ENCODE results near the gene CACNB2.

The CACNB2 gene

DNA sequence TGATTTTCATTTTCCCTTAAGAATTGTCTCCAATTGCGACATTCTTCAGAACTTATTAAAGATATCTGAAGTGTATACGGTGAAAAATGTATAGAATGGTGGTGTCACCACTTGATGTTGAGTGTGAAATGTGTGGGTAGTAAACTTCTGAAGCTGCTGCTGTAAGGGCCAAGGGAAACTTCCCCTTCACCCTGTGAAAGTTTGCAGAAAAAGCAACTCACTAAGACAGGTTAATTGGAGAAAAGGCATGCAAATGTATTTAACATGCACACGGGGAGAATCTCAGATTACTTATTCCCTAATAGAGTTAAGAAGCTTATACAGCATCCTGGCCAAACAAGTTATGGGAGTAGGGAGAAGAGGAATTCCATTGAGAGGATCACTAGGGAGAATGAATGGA, 338.1 kb downstream of the CACNB2 start:
- Histone ChIP-seq H2AFZ (ENCODE audit: low read depth, low read length) (no peak overlapping the region), H3K4me3 (ENCODE audit: low read length) (no peak overlapping the region), H3K4me2 (ENCODE audit: low read length) (no peak overlapping the region), H3K27me3 (ENCODE audit: low read depth, low read length) (no peaks in the 10 kb centered on the region), H3K36me3 (replicated peaks; ENCODE audit: low read depth, low read length) (no peaks in the 10 kb centered on the region), H3K27ac (ENCODE audit: low read length) (no peak overlapping the region), H4K20me1 (ENCODE audit: insufficient read depth, low read length) (no peaks in the 10 kb centered on the region), H3K4me1 (ENCODE audit: low read length) (peaks cover under 1% of the 10 kb centered on the region; the same call in 1 of the 2 replicates), H3K9ac (ENCODE audit: low read length) (no peak overlapping the region), H3K79me2 (ENCODE audit: low read length) (no peaks in the 10 kb centered on the region), H3K9me3 (ENCODE audit: insufficient read depth, low read length) (no peaks in the 10 kb centered on the region)
- TF ChIP-seq EZH2phosphoT487 (IDR thresholded peaks at IDR 0.05; ENCODE audit: low read depth) (no peak), CTCF (IDR thresholded peaks at IDR 0.05; ENCODE audit: low read depth, low read length) (no peak)

GRCh38 chr10:18479502-18479901, 339.3 kb downstream of the CACNB2 start:
- Histone ChIP-seq H2AFZ (ENCODE audit: low read depth, low read length) (no peak overlapping the region), H4K20me1 (ENCODE audit: insufficient read depth, low read length) (no peaks in the 10 kb centered on the region), H3K36me3 (replicated peaks; ENCODE audit: low read depth, low read length) (no peaks in the 10 kb centered on the region), H3K79me2 (ENCODE audit: low read length) (no peaks in the 10 kb centered on the region), H3K4me3 (ENCODE audit: low read length) (no peak overlapping the region), H3K4me2 (ENCODE audit: low read length) (no peak overlapping the region), H3K9ac (ENCODE audit: low read length) (no peak overlapping the region), H3K27ac (ENCODE audit: low read length) (no peak overlapping the region), H3K4me1 (ENCODE audit: low read length) (no peaks in the 10 kb centered on the region), H3K27me3 (ENCODE audit: low read depth, low read length) (no peaks in the 10 kb centered on the region), H3K9me3 (ENCODE audit: insufficient read depth, low read length) (no peaks in the 10 kb centered on the region)
- TF ChIP-seq EZH2phosphoT487 (IDR thresholded peaks at IDR 0.05; ENCODE audit: low read depth) (no peak), CTCF (IDR thresholded peaks at IDR 0.05; ENCODE audit: low read depth, low read length) (no peak)

DNA sequence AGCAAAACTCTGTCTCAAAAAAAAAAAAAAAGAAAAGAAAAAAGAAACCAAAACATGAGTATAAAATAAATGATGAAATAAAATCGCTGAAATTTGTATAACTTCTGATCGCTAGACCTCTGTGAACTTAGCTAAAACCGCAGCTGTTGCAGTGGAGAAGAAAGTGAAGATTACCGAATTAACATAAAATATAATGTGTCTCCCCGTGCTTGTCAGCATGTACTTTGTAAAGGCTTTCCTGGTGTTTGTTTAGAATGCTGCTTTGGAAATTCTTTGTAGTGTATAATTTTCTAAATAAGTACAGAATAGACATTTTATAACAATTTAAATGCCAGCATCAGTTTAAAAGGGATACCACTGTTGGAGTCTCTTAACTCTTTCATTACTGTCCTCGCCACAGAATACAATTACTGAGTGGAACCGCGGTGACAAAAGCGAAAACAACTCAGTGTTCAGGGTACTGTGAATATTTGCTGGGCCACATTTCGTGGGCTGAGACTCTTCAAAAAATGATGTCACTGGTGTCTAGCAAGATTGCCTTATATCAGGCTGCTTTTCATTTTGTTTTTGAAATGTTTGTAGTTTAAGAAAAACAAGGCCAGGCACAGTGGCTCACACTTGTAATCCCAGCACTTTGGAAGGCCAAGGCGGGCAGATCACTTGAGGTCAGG, 343.4 kb downstream of the CACNB2 start:
- no peaks in the 10 kb centered on the region for H3K9me3 ChIP-seq (ENCODE audit: insufficient read depth, low read length)
- no peak overlapping the region for H3K27ac ChIP-seq (ENCODE audit: low read length)
- no peak overlapping the region for H3K4me2 ChIP-seq (ENCODE audit: low read length)
- H4K20me1 ChIP-seq (ENCODE audit: insufficient read depth, low read length) = no peaks in the 10 kb centered on the region
- no peak overlapping the region for H3K4me3 ChIP-seq (ENCODE audit: low read length)
- H3K27me3 ChIP-seq (ENCODE audit: low read depth, low read length) = no peaks in the 10 kb centered on the region
- no peak for TF ChIP-seq EZH2phosphoT487 (IDR thresholded peaks at IDR 0.05; ENCODE audit: low read depth)
- no peaks in the 10 kb centered on the region for H3K4me1 ChIP-seq (ENCODE audit: low read length)
- no peak overlapping the region for H3K9ac ChIP-seq (ENCODE audit: low read length)
- no peaks in the 10 kb centered on the region for H3K79me2 ChIP-seq (ENCODE audit: low read length)
- no peak overlapping the region for H2AFZ ChIP-seq (ENCODE audit: low read depth, low read length)
- no peaks in the 10 kb centered on the region for H3K36me3 ChIP-seq (replicated peaks; ENCODE audit: low read depth, low read length)

- H3K4me2 ChIP-seq (ENCODE audit: low read length) = no peak overlapping the region
- H3K27ac ChIP-seq (ENCODE audit: low read length) = no peak overlapping the region
- H4K20me1 ChIP-seq (ENCODE audit: insufficient read depth, low read length) = no peaks in the 10 kb centered on the region
- no peaks in the 10 kb centered on the region for H3K27me3 ChIP-seq (ENCODE audit: low read depth, low read length)
- H3K36me3 ChIP-seq (replicated peaks; ENCODE audit: low read depth, low read length) = no peaks in the 10 kb centered on the region
- no peak overlapping the region for H3K4me3 ChIP-seq (ENCODE audit: low read length)
- no peak for TF ChIP-seq CTCF (IDR thresholded peaks at IDR 0.05; ENCODE audit: low read depth, low read length)
- no peak overlapping the region for H3K9ac ChIP-seq (ENCODE audit: low read length)
- no peaks in the 10 kb centered on the region for H3K9me3 ChIP-seq (ENCODE audit: insufficient read depth, low read length)
- H3K79me2 ChIP-seq (ENCODE audit: low read length) = no peaks in the 10 kb centered on the region
- H3K4me1 ChIP-seq (ENCODE audit: low read length) = no peaks in the 10 kb centered on the region
- no peak overlapping the region for H2AFZ ChIP-seq (ENCODE audit: low read depth, low read length)
Observed at GRCh38 chr10:18486438-18486837, 346.2 kb downstream of the CACNB2 start.
